Measurements from ENCODE around the gene ADGRB2.

The ADGRB2 gene

GRCh38 chr1:31809698-31810097 is 45.6 kb upstream of the ADGRB2 start:
- Histone ChIP-seq H3K4me3 (ENCODE audit: low read length) (no peak overlapping the region), H3K27me3 (replicated peaks; ENCODE audit: insufficient read depth, low read length) (peaks cover 17% of the 10 kb centered on the region), H3K36me3 (replicated peaks; ENCODE audit: insufficient read depth, low read length) (no peaks in the 10 kb centered on the region), H3F3A (ENCODE audit: insufficient read depth, low read length) (no peaks in the 10 kb centered on the region), H4K20me1 (ENCODE audit: insufficient read depth, low read length) (no peaks in the 10 kb centered on the region), H3K9me2 (replicated peaks; ENCODE audit: insufficient read depth, low read length) (no peaks in the 10 kb centered on the region), H3K27ac (ENCODE audit: low read length) (no peak overlapping the region), H3K4me2 (ENCODE audit: low read depth, low read length) (no peak overlapping the region), H3K79me2 (ENCODE audit: low read length) (no peaks in the 10 kb centered on the region), H3K9me3 (replicated peaks; ENCODE audit: insufficient read depth, low read length) (no peaks in the 10 kb centered on the region), H3K9ac (ENCODE audit: low read length) (no peak overlapping the region), H3K4me1 (ENCODE audit: low read length) (no peaks in the 10 kb centered on the region), H2AFZ (ENCODE audit: low read length) (no peak overlapping the region)
- DNase-seq, result no peak
- TF ChIP-seq EZH2phosphoT487 (IDR thresholded peaks at IDR 0.05; ENCODE audit: low read length), result no peak

GRCh38 chr1:31807273-31808048 is 43.3 kb upstream of the ADGRB2 start:
- no peak for DNase-seq
- no peaks in the 10 kb centered on the region for H3K9me3 ChIP-seq (replicated peaks; ENCODE audit: insufficient read depth, low read length)
- no peak overlapping the region for H2AFZ ChIP-seq (ENCODE audit: low read length)
- no peaks in the 10 kb centered on the region for H3F3A ChIP-seq (ENCODE audit: insufficient read depth, low read length)
- H3K9me2 ChIP-seq (replicated peaks; ENCODE audit: insufficient read depth, low read length), result no peaks in the 10 kb centered on the region
- no peak overlapping the region for H3K4me3 ChIP-seq (ENCODE audit: low read length)
- no peaks in the 10 kb centered on the region for H3K36me3 ChIP-seq (replicated peaks; ENCODE audit: insufficient read depth, low read length)
- no peak overlapping the region for H3K27ac ChIP-seq (ENCODE audit: low read length)
- no peak for TF ChIP-seq EZH2phosphoT487 (IDR thresholded peaks at IDR 0.05; ENCODE audit: low read length)
- no peak for TF ChIP-seq CTCF (IDR thresholded peaks at IDR 0.05; ENCODE audit: low read length)
- TF ChIP-seq EZH2 (optimal IDR thresholded peaks at IDR 0.05; ENCODE audit: low read depth, low read length), result no peak
- H3K4me1 ChIP-seq (ENCODE audit: low read length), result no peaks in the 10 kb centered on the region
- H3K27me3 ChIP-seq (replicated peaks; ENCODE audit: insufficient read depth, low read length), result peaks cover 34% of the 10 kb centered on the region
- no peaks in the 10 kb centered on the region for H4K20me1 ChIP-seq (ENCODE audit: insufficient read depth, low read length)
- no peak overlapping the region for H3K4me2 ChIP-seq (ENCODE audit: low read depth, low read length)
- no peaks in the 10 kb centered on the region for H3K79me2 ChIP-seq (ENCODE audit: low read length)
- no peak overlapping the region for H3K9ac ChIP-seq (ENCODE audit: low read length)

DNA sequence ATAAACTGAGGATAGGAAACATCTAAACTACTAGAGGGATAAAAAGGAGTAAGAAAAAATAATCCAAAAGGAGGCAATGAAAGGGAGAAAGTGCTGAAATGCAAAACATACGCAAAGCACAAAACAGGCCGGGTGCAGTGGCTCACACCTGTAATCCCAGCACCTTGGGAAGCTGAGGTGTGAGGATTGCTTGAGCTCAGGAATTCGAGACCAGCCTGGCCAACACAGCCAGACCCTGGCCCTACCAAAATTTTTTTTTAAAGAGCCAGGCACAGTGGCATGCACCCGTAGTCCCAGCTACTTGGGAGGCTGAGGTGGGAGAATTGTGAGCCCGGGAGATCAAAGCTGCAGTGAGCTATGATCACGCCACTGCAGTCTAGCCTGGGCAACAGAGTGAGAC is 41.2 kb upstream of the ADGRB2 start:
- H3K4me3 ChIP-seq (ENCODE audit: low read length), result no peak overlapping the region
- no peaks in the 10 kb centered on the region for H3K36me3 ChIP-seq (replicated peaks; ENCODE audit: insufficient read depth, low read length)
- H3K4me1 ChIP-seq (ENCODE audit: low read length), result no peaks in the 10 kb centered on the region
- no peaks in the 10 kb centered on the region for H4K20me1 ChIP-seq (ENCODE audit: insufficient read depth, low read length)
- no peak overlapping the region for H3K27ac ChIP-seq (ENCODE audit: low read length)
- no peaks in the 10 kb centered on the region for H3K9me3 ChIP-seq (replicated peaks; ENCODE audit: insufficient read depth, low read length)
- no peaks in the 10 kb centered on the region for H3F3A ChIP-seq (ENCODE audit: insufficient read depth, low read length)
- H3K79me2 ChIP-seq (ENCODE audit: low read length), result no peaks in the 10 kb centered on the region
- no peak for DNase-seq
- no peak overlapping the region for H3K9ac ChIP-seq (ENCODE audit: low read length)
- H3K9me2 ChIP-seq (replicated peaks; ENCODE audit: insufficient read depth, low read length), result no peaks in the 10 kb centered on the region
- no peak overlapping the region for H2AFZ ChIP-seq (ENCODE audit: low read length)
- H3K4me2 ChIP-seq (ENCODE audit: low read depth, low read length), result no peak overlapping the region
- H3K27me3 ChIP-seq (replicated peaks; ENCODE audit: insufficient read depth, low read length), result peaks cover 39% of the 10 kb centered on the region
- TF ChIP-seq EZH2 (optimal IDR thresholded peaks at IDR 0.05; ENCODE audit: low read depth, low read length) (no peak), CTCF (IDR thresholded peaks at IDR 0.05; ENCODE audit: low read length) (no peak), EZH2phosphoT487 (IDR thresholded peaks at IDR 0.05; ENCODE audit: low read length) (no peak)

DNA sequence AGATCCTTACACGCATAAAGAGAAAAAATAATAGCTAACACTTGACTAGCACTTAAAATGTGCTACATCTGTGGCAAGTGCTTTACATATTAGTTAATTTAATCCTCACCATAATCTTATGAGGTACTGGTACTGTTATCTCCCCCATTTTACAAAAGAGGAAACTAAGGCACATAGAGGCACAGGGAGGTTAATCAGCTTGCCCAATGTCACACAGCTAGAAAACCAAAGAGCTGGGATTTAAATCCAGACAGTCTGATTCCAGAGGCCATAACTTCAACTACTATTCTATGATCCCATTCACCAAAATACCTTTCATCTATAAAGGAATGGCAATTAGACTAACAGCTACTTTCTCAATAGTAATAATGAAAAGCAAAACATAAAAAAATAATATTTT is 40.0 kb upstream of the ADGRB2 start:
- Histone ChIP-seq H2AFZ (ENCODE audit: low read length) (no peak overlapping the region), H3K4me3 (ENCODE audit: low read length) (no peak overlapping the region), H3K4me2 (ENCODE audit: low read depth, low read length) (no peak overlapping the region), H3K9me2 (replicated peaks; ENCODE audit: insufficient read depth, low read length) (no peaks in the 10 kb centered on the region), H4K20me1 (ENCODE audit: insufficient read depth, low read length) (no peaks in the 10 kb centered on the region), H3K9ac (ENCODE audit: low read length) (no peak overlapping the region), H3K79me2 (ENCODE audit: low read length) (no peaks in the 10 kb centered on the region), H3F3A (ENCODE audit: insufficient read depth, low read length) (no peaks in the 10 kb centered on the region), H3K4me1 (ENCODE audit: low read length) (no peaks in the 10 kb centered on the region), H3K27me3 (replicated peaks; ENCODE audit: insufficient read depth, low read length) (peaks cover 41% of the 10 kb centered on the region), H3K27ac (ENCODE audit: low read length) (no peak overlapping the region), H3K9me3 (replicated peaks; ENCODE audit: insufficient read depth, low read length) (no peaks in the 10 kb centered on the region), H3K36me3 (replicated peaks; ENCODE audit: insufficient read depth, low read length) (no peaks in the 10 kb centered on the region)
- no peak for DNase-seq
- TF ChIP-seq EZH2 (optimal IDR thresholded peaks at IDR 0.05; ENCODE audit: low read depth, low read length) (no peak), EZH2phosphoT487 (IDR thresholded peaks at IDR 0.05; ENCODE audit: low read length) (no peak), CTCF (IDR thresholded peaks at IDR 0.05; ENCODE audit: low read length) (no peak)

Measured in MM.1S (cell line).